HepG2 (cell line): ENCODE results near the gene IGBP1.

Experiments used
- CBX1 ChIP-seq: IDR thresholded peaks from one replicate; pipeline ENCODE4 v1.6.1; 2016; ENCODE audit warnings: antibody characterized with exemption, low read depth
- CTCF ChIP-seq: sonication (generic); formaldehyde crosslinking; IDR thresholded peaks from 2 replicates; pipeline ENCODE4 v1.5.0; 2020; ENCODE audit warnings: mild to moderate bottlenecking, missing genetic modification reagents, moderate library complexity
- ETS1 ChIP-seq: sonication (generic); formaldehyde crosslinking; IDR thresholded peaks from 2 replicates; pipeline ENCODE4 v1.4.0; 2020; ENCODE audit warnings: missing genetic modification reagents
- FOSL2 ChIP-seq: sonication (generic); formaldehyde crosslinking; IDR thresholded peaks from 2 replicates; pipeline ENCODE4 v1.4.0; 2020; ENCODE audit warnings: missing genetic modification reagents
- FOXA1 ChIP-seq, 2 experiments: fragments of 450-650 bp in 1 of 2; sonication (generic) in 1 of 2; formaldehyde crosslinking in 1 of 2; IDR thresholded peaks; 2 replicates each; pipeline versions ENCODE4 v1.4.0 to v1.6.1; 2016 to 2020; ENCODE audit warnings: missing genetic modification reagents in 1 of 2
- FOXM1 ChIP-seq: sonication (generic); formaldehyde crosslinking; IDR thresholded peaks from 2 replicates; pipeline ENCODE4 v1.5.0; 2020; ENCODE audit warnings: missing genetic modification reagents
- NFE2 ChIP-seq: sonication (generic); formaldehyde crosslinking; IDR thresholded peaks from 2 replicates; pipeline ENCODE4 v1.4.0; 2020; ENCODE audit warnings: missing genetic modification reagents
- REPIN1 ChIP-seq: sonication (generic); formaldehyde crosslinking; IDR thresholded peaks from 2 replicates; pipeline ENCODE4 v1.8.0; 2022; ENCODE audit warnings: missing genetic modification reagents, low read depth, mild to moderate bottlenecking, borderline replicate concordance
- SMC3 ChIP-seq: IDR thresholded peaks from 2 replicates; pipeline ENCODE4 v1.6.1; 2011; ENCODE audit warnings: low read length, improper control_type of control experiment
- TCF7L2 ChIP-seq: IDR thresholded peaks from 2 replicates; pipeline ENCODE4 v1.6.1; 2011; ENCODE audit warnings: mild to moderate bottlenecking, low read depth, low read length, moderate library complexity
- TFE3 ChIP-seq: IDR thresholded peaks from 2 replicates; pipeline ENCODE4 v1.6.1; 2016
- U2AF2 ChIP-seq: fragments of 200-400 bp; formaldehyde crosslinking; IDR thresholded peaks from 2 replicates; pipeline ENCODE4 v1.6.1; 2017; ENCODE audit warnings: low read depth, mild to moderate bottlenecking, low read length
- ZNF280D ChIP-seq: sonication (generic); formaldehyde crosslinking; IDR thresholded peaks from 2 replicates; pipeline ENCODE4 v1.5.1; 2020; ENCODE audit warnings: mild to moderate bottlenecking, missing genetic modification reagents
- ZNF318 ChIP-seq: sonication (generic); formaldehyde crosslinking; IDR thresholded peaks from 2 replicates; pipeline ENCODE4 v1.4.0; 2020; ENCODE audit warnings: mild to moderate bottlenecking, missing genetic modification reagents

GRCh38 chrX:70139736-70140135 lies 6.5 kb downstream of the IGBP1 start:
- TF ChIP-seq FOSL2 (CRISPR knock-in tag), result no peak
- TF ChIP-seq ZNF318 (CRISPR knock-in tag), result no peak
- TF ChIP-seq CTCF (CRISPR knock-in tag), result no peak
- no peak for TF ChIP-seq ZNF280D (CRISPR knock-in tag)
- no peak for TF ChIP-seq TFE3
- no peak for TF ChIP-seq REPIN1 (CRISPR knock-in tag)
- no peak for TF ChIP-seq CBX1
- no peak for TF ChIP-seq TCF7L2
- TF ChIP-seq FOXA1 (IDR thresholded peaks at IDR 0.05), result no peak
- TF ChIP-seq FOXA1 (CRISPR knock-in tag; IDR thresholded peaks at IDR 0.05), result no peak
- no peak for TF ChIP-seq SMC3
- no peak for TF ChIP-seq ETS1 (CRISPR knock-in tag)
- no peak for TF ChIP-seq NFE2 (CRISPR knock-in tag)
- TF ChIP-seq U2AF2, result no peak
- TF ChIP-seq FOXM1 (CRISPR knock-in tag), result no peak
